Ishikawa (cell line): ENCODE data around the gene PLP2.

Experiments used
- CEBPB ChIP-seq: IDR thresholded peaks from 2 replicates; pipeline ENCODE4 v1.6.1; 2012
- CREB1 ChIP-seq: IDR thresholded peaks from 2 replicates; pipeline ENCODE4 v1.6.1; 2012; ENCODE audit warnings: low read depth
- EGR1 ChIP-seq: IDR thresholded peaks from 2 replicates; pipeline ENCODE4 v1.6.1; 2012
- EP300 ChIP-seq: IDR thresholded peaks from 2 replicates; pipeline ENCODE4 v1.6.1; 2012; ENCODE audit warnings: borderline replicate concordance
- FOXM1 ChIP-seq: IDR thresholded peaks from 2 replicates; pipeline ENCODE4 v1.6.1; 2012; ENCODE audit warnings: low read depth, borderline replicate concordance
- MAX ChIP-seq: IDR thresholded peaks from 2 replicates; pipeline ENCODE4 v1.6.1; 2012
- NFIC ChIP-seq: IDR thresholded peaks from 2 replicates; pipeline ENCODE4 v1.6.1; 2012
- RAD21 ChIP-seq: IDR thresholded peaks from 2 replicates; pipeline ENCODE4 v1.6.1; 2012; ENCODE audit warnings: low read depth
- REST ChIP-seq: IDR thresholded peaks from 2 replicates; pipeline ENCODE4 v1.6.1; 2012; ENCODE audit warnings: low read depth, mild to moderate bottlenecking
- TAF1 ChIP-seq: IDR thresholded peaks from 2 replicates; pipeline ENCODE4 v1.6.1; 2012; ENCODE audit warnings: low read depth, mild to moderate bottlenecking
- TCF12 ChIP-seq: IDR thresholded peaks from 2 replicates; pipeline ENCODE4 v1.6.1; 2012; ENCODE audit warnings: low read depth
- TEAD4 ChIP-seq: IDR thresholded peaks from 2 replicates; pipeline ENCODE4 v1.6.1; 2012
- USF1 ChIP-seq: IDR thresholded peaks from 2 replicates; pipeline ENCODE4 v1.6.1; 2012
- YY1 ChIP-seq: IDR thresholded peaks from 2 replicates; pipeline ENCODE4 v1.6.1; 2012; ENCODE audit warnings: low read depth
- ZBTB7A ChIP-seq: IDR thresholded peaks from 2 replicates; pipeline ENCODE4 v1.6.1; 2012; ENCODE audit warnings: low read depth

The PLP2 gene

GRCh38 chrX:49163555-49164419 is 7.9 kb upstream of the PLP2 start:
- TF ChIP-seq MAX = peak; percentile 11; the same call in 1 of the 2 replicates
- peak; percentile 27; the same call in 1 of the 2 replicates for TF ChIP-seq RAD21
- no peak for TF ChIP-seq CEBPB

GRCh38 chrX:49164589-49165360 is 6.9 kb upstream of the PLP2 start:
- no peak for TF ChIP-seq ZBTB7A
- TF ChIP-seq TCF12 = no peak
- TF ChIP-seq NFIC = no peak
- TF ChIP-seq CEBPB = no peak
- no peak for TF ChIP-seq EP300
- TF ChIP-seq YY1 = no peak
- TF ChIP-seq MAX = no peak
- no peak for TF ChIP-seq TEAD4
- TF ChIP-seq CREB1 = no peak
- TF ChIP-seq REST = no peak
- TF ChIP-seq TAF1 = no peak
- TF ChIP-seq EGR1 = no peak
- no peak for TF ChIP-seq RAD21
- no peak for TF ChIP-seq FOXM1
- TF ChIP-seq USF1 = no peak

GRCh38 chrX:49165901-49166881 is 5.5 kb upstream of the PLP2 start:
- TF ChIP-seq TEAD4 = no peak
- no peak for TF ChIP-seq YY1

- no peak for TF ChIP-seq TEAD4
- TF ChIP-seq TCF12 = no peak
- no peak for TF ChIP-seq MAX
- TF ChIP-seq REST = no peak
- TF ChIP-seq EP300 = no peak
- no peak for TF ChIP-seq RAD21
Observed at GRCh38 chrX:49166914-49167739, 4.6 kb upstream of the PLP2 start.

GRCh38 chrX:49167740-49168108 is 4.0 kb upstream of the PLP2 start:
- TF ChIP-seq YY1 = no peak
- TF ChIP-seq FOXM1 = no peak
- no peak for TF ChIP-seq EP300
- no peak for TF ChIP-seq REST
